Esophagus squamous epithelium (tissue), 4 donors: Measurements from ENCODE around the gene CLCF1.
A peak's percentile ranks its signal among the peaks of the same experiment; 100 is the strongest.

Experiments
- POLR2A ChIP-seq, 4 donors: fragments of 450-650 bp; IDR thresholded peaks; one replicate each; pipeline ENCODE4 v1.6.1; 2017; ENCODE audit warnings: antibody characterized with exemption in 4 of 4, mild to moderate bottlenecking in 4 of 4, moderate library complexity in 3 of 4
- TF ChIP-seq, protein P1 (sequence below), 6 experiments: fragments of 450-650 bp in 4 of 6; fragments of 200-600 bp in 2 of 6; sonication (generic) in 2 of 6; IDR thresholded peaks; one replicate each; pipeline ENCODE4 v1.5.1; 2016 to 2019; ENCODE audit warnings: antibody characterized with exemption in 6 of 6, mild to moderate bottlenecking in 4 of 6, moderate library complexity in 4 of 6

DNA sequence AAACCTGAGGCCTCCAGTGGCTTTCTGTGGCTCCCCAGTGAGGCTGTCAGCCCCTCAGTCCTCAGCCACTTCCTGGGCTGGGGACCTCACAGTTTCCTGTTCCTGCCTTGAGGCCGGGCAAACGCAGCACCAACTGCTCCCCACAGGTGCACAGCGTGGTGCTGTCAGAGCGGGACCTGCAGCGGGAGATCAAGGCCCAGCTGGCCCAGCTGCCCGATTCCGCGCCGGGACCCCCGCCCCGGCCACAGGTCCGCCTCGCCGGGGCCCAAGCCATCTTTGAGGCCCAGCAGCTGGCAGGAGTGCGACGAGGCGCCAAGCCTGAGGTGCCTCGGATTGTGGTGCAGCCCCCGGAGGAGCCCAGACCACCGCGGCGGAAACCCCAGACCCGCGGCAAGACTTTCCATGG lies 35.9 kb upstream of the CLCF1 start:
- TF ChIP-seq, protein P1, sequence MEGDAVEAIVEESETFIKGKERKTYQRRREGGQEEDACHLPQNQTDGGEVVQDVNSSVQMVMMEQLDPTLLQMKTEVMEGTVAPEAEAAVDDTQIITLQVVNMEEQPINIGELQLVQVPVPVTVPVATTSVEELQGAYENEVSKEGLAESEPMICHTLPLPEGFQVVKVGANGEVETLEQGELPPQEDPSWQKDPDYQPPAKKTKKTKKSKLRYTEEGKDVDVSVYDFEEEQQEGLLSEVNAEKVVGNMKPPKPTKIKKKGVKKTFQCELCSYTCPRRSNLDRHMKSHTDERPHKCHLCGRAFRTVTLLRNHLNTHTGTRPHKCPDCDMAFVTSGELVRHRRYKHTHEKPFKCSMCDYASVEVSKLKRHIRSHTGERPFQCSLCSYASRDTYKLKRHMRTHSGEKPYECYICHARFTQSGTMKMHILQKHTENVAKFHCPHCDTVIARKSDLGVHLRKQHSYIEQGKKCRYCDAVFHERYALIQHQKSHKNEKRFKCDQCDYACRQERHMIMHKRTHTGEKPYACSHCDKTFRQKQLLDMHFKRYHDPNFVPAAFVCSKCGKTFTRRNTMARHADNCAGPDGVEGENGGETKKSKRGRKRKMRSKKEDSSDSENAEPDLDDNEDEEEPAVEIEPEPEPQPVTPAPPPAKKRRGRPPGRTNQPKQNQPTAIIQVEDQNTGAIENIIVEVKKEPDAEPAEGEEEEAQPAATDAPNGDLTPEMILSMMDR (IDR thresholded peaks at IDR 0.05) = no peak
- TF ChIP-seq POLR2A (IDR thresholded peaks at IDR 0.05) = peak in 1 of 4 donors; percentile 40
